Measurements from ENCODE around the gene UBTD1. TPM values are rescaled to one million over a fixed set of nuclear protein-coding genes. Genes with fewer than 3 reads are reported as not detected.

UBTD1 gene
- total RNA-seq, 4 donors from 2014 or later, result 3.9 to 23.4 (median 12.4) TPM

GRCh38 chr10:97508342-97508741, 9.6 kb downstream of the UBTD1 start:
- TF ChIP-seq CTCF (IDR thresholded peaks at IDR 0.05; ENCODE audit: low read depth), result no peak

- no peak for TF ChIP-seq CTCF (IDR thresholded peaks at IDR 0.05; ENCODE audit: low read depth)
Observed at GRCh38 chr10:97509120-97509680, 10.5 kb downstream of the UBTD1 start.

GRCh38 chr10:97510686-97511085, 12.0 kb downstream of the UBTD1 start:
- no peak for TF ChIP-seq CTCF (IDR thresholded peaks at IDR 0.05; ENCODE audit: low read depth)

GRCh38 chr10:97511711-97512440, 13.2 kb downstream of the UBTD1 start:
- no peak for TF ChIP-seq CTCF (IDR thresholded peaks at IDR 0.05; ENCODE audit: low read depth)

DNA sequence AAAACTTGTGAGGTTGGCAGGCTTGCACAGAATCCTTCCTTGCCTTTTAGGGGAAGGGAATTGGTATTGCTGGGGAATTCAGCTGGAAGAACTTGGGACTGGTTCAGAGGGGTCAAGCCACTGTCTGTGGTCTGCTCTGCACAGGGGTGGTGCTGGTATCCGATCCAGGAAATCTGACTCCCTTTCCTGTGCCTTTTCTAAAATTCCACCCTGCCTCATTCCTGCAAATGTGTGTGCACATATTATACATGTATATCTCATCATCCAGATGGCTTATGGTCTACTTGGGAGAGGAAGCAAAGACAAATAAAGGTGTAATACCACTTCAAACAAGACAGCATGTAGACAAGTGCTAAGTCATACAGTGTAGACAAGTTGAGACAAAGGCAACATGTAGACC, 14.3 kb downstream of the UBTD1 start:
- no peak for TF ChIP-seq CTCF (IDR thresholded peaks at IDR 0.05; ENCODE audit: low read depth)

- no peak for TF ChIP-seq CTCF (IDR thresholded peaks at IDR 0.05; ENCODE audit: low read depth)
Observed at GRCh38 chr10:97514344-97514743, 15.6 kb downstream of the UBTD1 start.

- no peak for TF ChIP-seq CTCF (IDR thresholded peaks at IDR 0.05; ENCODE audit: low read depth)
Observed at GRCh38 chr10:97515271-97515978, 16.7 kb downstream of the UBTD1 start.

Measured in subcutaneous adipose tissue (tissue), 4 donors.